H1 (cell line): ENCODE data around the gene IL24. TPM values are rescaled to one million over a fixed set of nuclear protein-coding genes. Genes with fewer than 3 reads are reported as not detected.

Source experiments
- CTCF ChIA-PET: fragments of 300-600 bp; sonication (Branson Sonifier 250); formaldehyde crosslinking; loops from one replicate; lab custom pipeline; 2021; ENCODE audit not compliant: partially characterized antibody; lab: Charles Lee
- POLR2A ChIA-PET: fragments of 300-600 bp; sonication (Branson Sonifier 250); formaldehyde crosslinking; loops from one replicate; lab custom pipeline; 2021; ENCODE audit warnings: inconsistent platforms; ENCODE audit not compliant: partially characterized antibody; lab: Charles Lee
- DNase-seq, 2 experiments: peaks; one replicate each; pipeline versions ENCODE4 v3.0.0 to v3.0.0-alpha.2; 2010 to 2022; ENCODE audit warnings: low spot score in 2 of 2, low read depth in 1 of 2, mixed read lengths in 1 of 2
- FAIRE-seq: peaks from 2 replicates; lab custom pipeline; 2011; peaks lifted over from hg19 to GRCh38; lab: Jason Lieb, UNC
- H2AFZ ChIP-seq: 2 replicates; pipeline ENCODE4 v1.8.1; 2012; ENCODE audit warnings: low read length, inconsistent platforms
- H2AK5ac ChIP-seq: 2 replicates; pipeline ENCODE4 v1.6.1; 2013; ENCODE audit warnings: low read depth, low read length
- H2BK120ac ChIP-seq: replicated peaks from 2 replicates; pipeline ENCODE3; 2013; ENCODE audit warnings: low read depth, low read length, inconsistent platforms
- H2BK12ac ChIP-seq: 2 replicates; pipeline ENCODE4 v1.6.1; 2013; ENCODE audit warnings: low read depth, low read length
- H2BK15ac ChIP-seq: 2 replicates; pipeline ENCODE4 v1.6.1; 2013; ENCODE audit warnings: low read length
- H2BK20ac ChIP-seq: 2 replicates; pipeline ENCODE4 v1.6.1; 2013; ENCODE audit warnings: low read length
- H2BK5ac ChIP-seq: 2 replicates; pipeline ENCODE4 v1.6.1; 2013; ENCODE audit warnings: low read depth, low read length
- H3K14ac ChIP-seq: 2 replicates; pipeline ENCODE4 v1.6.1; 2013; ENCODE audit warnings: inconsistent platforms; ENCODE audit not compliant: insufficient read length
- H3K18ac ChIP-seq: 2 replicates; pipeline ENCODE4 v1.6.1; 2013; ENCODE audit warnings: low read length; ENCODE audit errors: extremely low read depth
- H3K23ac ChIP-seq: 2 replicates; pipeline ENCODE4 v1.6.1; 2013; ENCODE audit warnings: inconsistent platforms; ENCODE audit not compliant: insufficient read length
- H3K23me2 ChIP-seq: 2 replicates; pipeline ENCODE4 v1.6.1; 2013; ENCODE audit warnings: low read depth, low read length
- H3K27ac ChIP-seq: 2 replicates; pipeline ENCODE4 v1.6.1; 2011; ENCODE audit warnings: low read depth, low read length, inconsistent platforms
- H3K27me3 ChIP-seq, 4 experiments: replicated peaks in 1 of 4; 1 replicate in 1 of 4; 2 replicates in 3 of 4; pipeline versions ENCODE4 v1.6.1 to v1.8.1; 2011 to 2013; ENCODE audit warnings: low read length in 3 of 4, mild to moderate bottlenecking in 3 of 4, inconsistent platforms in 2 of 4, mixed read lengths in 2 of 4, moderate library complexity in 1 of 4; ENCODE audit not compliant: control insufficient read depth in 3 of 4, insufficient read depth in 3 of 4; ENCODE audit errors: extremely low read depth in 1 of 4
- H3K36me3 ChIP-seq, 4 experiments: 2 replicates each; pipeline versions ENCODE4 v1.6.1 to v1.8.1; 2011 to 2013; ENCODE audit warnings: mild to moderate bottlenecking in 4 of 4, low read length in 3 of 4, moderate library complexity in 2 of 4, control low read depth in 1 of 4, inconsistent platforms in 1 of 4; ENCODE audit not compliant: insufficient read depth in 4 of 4, control insufficient read depth in 2 of 4
- H3K4ac ChIP-seq: replicated peaks from 2 replicates; pipeline ENCODE3; 2013; ENCODE audit warnings: low read length, low read depth, mixed read lengths, inconsistent platforms; ENCODE audit not compliant: insufficient read length
- H3K4me1 ChIP-seq, 4 experiments: replicated peaks in 1 of 4; 1 replicate in 1 of 4; 2 replicates in 3 of 4; pipeline versions ENCODE4 v1.6.1 to v1.8.1; 2011 to 2013; ENCODE audit warnings: low read length in 3 of 4, inconsistent platforms in 2 of 4, mixed read lengths in 1 of 4; ENCODE audit not compliant: insufficient read depth in 4 of 4, control insufficient read depth in 3 of 4
- H3K4me2 ChIP-seq, 2 experiments: 2 replicates each; pipeline versions ENCODE4 v1.6.1 to v1.8.1; 2011 to 2013; ENCODE audit warnings: low read depth in 2 of 2, low read length in 2 of 2, control low read depth in 1 of 2, inconsistent platforms in 1 of 2, mild to moderate bottlenecking in 1 of 2; ENCODE audit not compliant: insufficient read depth in 1 of 2
- H3K4me3 ChIP-seq, 4 experiments: fragments of 200-600, 300-600 bp in 1 of 4; sonication (generic), shearing (Covaris generic), sonication (Bioruptor Twin) in 1 of 4; 2 replicates each; pipeline versions ENCODE4 v1.5.1 to v1.8.1; 2011 to 2016; ENCODE audit warnings: low read length in 4 of 4, low read depth in 3 of 4, control low read depth in 2 of 4, inconsistent platforms in 2 of 4, mild to moderate bottlenecking in 2 of 4, mixed read lengths in 1 of 4, moderate library complexity in 1 of 4; ENCODE audit not compliant: insufficient read depth in 2 of 4; ENCODE audit errors: extremely low read depth in 1 of 4
- H3K56ac ChIP-seq: replicated peaks from 2 replicates; pipeline ENCODE3; 2013; ENCODE audit warnings: low read depth, mild to moderate bottlenecking, mixed read lengths, low read length, inconsistent platforms; ENCODE audit not compliant: insufficient read length
- H3K79me1 ChIP-seq: 2 replicates; pipeline ENCODE4 v1.6.1; 2013; ENCODE audit warnings: low read depth, low read length, control low read depth
- H3K79me2 ChIP-seq, 2 experiments: 2 replicates each; pipeline versions ENCODE4 v1.6.1 to v1.8.1; 2012 to 2013; ENCODE audit warnings: low read length in 2 of 2, mild to moderate bottlenecking in 2 of 2, inconsistent platforms in 1 of 2; ENCODE audit not compliant: insufficient read depth in 2 of 2, control insufficient read depth in 1 of 2
- H3K9ac ChIP-seq, 4 experiments: replicated peaks in 1 of 4; 1 replicate in 1 of 4; 2 replicates in 3 of 4; pipeline versions ENCODE4 v1.6.1 to v1.8.1; 2011 to 2013; ENCODE audit warnings: low read depth in 3 of 4, low read length in 3 of 4, control low read depth in 2 of 4, mild to moderate bottlenecking in 2 of 4, moderate library complexity in 2 of 4, inconsistent platforms in 1 of 4; ENCODE audit errors: extremely low read depth in 1 of 4
- H3K9me3 ChIP-seq, 2 experiments: 2 replicates each; pipeline versions ENCODE4 v1.6.1 to v1.8.1; 2012 to 2013; ENCODE audit warnings: mild to moderate bottlenecking in 2 of 2, moderate library complexity in 2 of 2, control low read depth in 1 of 2, inconsistent platforms in 1 of 2, low read depth in 1 of 2, low read length in 1 of 2, mixed read lengths in 1 of 2; ENCODE audit not compliant: insufficient read depth in 2 of 2
- H4K20me1 ChIP-seq, 2 experiments: replicated peaks in 1 of 2; 2 replicates each; pipeline versions ENCODE3 to v1.8.1; 2011 to 2013; ENCODE audit warnings: inconsistent platforms in 2 of 2, low read length in 2 of 2, mild to moderate bottlenecking in 1 of 2; ENCODE audit not compliant: insufficient read depth in 2 of 2, control insufficient read depth in 1 of 2
- H4K5ac ChIP-seq: 2 replicates; pipeline ENCODE4 v1.6.1; 2013; ENCODE audit warnings: low read length, low read depth, mixed read lengths, inconsistent platforms; ENCODE audit not compliant: insufficient read length
- H4K8ac ChIP-seq: 2 replicates; pipeline ENCODE4 v1.8.0; 2013; ENCODE audit warnings: mild to moderate bottlenecking, moderate library complexity, low read length, inconsistent platforms; ENCODE audit not compliant: insufficient read depth; ENCODE audit errors: extremely low read depth
- H4K91ac ChIP-seq: replicated peaks from 2 replicates; pipeline ENCODE3; 2013; ENCODE audit warnings: low read length, mixed read lengths, inconsistent platforms; ENCODE audit not compliant: insufficient read length
- CBX5 ChIP-seq: fragments of 300-800, 300-1000 bp; sonication (generic); IDR thresholded peaks from 2 replicates; pipeline ENCODE4 v1.7.1; 2016; ENCODE audit warnings: antibody characterized with exemption, low read length, low read depth
- CHD2 ChIP-seq: IDR thresholded peaks from 2 replicates; pipeline ENCODE4 v1.6.1; 2012; ENCODE audit warnings: low read length, improper control_type of control experiment
- CTBP2 ChIP-seq: IDR thresholded peaks from 2 replicates; pipeline ENCODE4 v1.7.0; 2011; ENCODE audit warnings: borderline replicate concordance, mild to moderate bottlenecking, moderate library complexity, mixed read lengths, low read length; ENCODE audit not compliant: insufficient read depth, insufficient read length
- EP300 ChIP-seq, 2 experiments: IDR thresholded peaks; 1 replicate in 1 of 2; 2 replicates in 1 of 2; pipeline ENCODE4 v1.6.1; 2011 to 2012; ENCODE audit warnings: low read depth in 2 of 2, low read length in 2 of 2, mild to moderate bottlenecking in 2 of 2, borderline replicate concordance in 1 of 2, inconsistent platforms in 1 of 2, moderate library complexity in 1 of 2
- GABPA ChIP-seq: IDR thresholded peaks from 2 replicates; pipeline ENCODE4 v1.6.1; 2011; ENCODE audit warnings: mild to moderate bottlenecking, low read length, moderate library complexity, borderline replicate concordance; ENCODE audit not compliant: insufficient read depth
- HDAC6 ChIP-seq: IDR thresholded peaks from one replicate; pipeline ENCODE4 v1.7.1; 2012; ENCODE audit warnings: low read depth, mild to moderate bottlenecking, inconsistent platforms, low read length, moderate library complexity
- KDM5A ChIP-seq: fragments of 200-600 bp; IDR thresholded peaks from 2 replicates; pipeline ENCODE4 v1.7.1; 2012; ENCODE audit warnings: mild to moderate bottlenecking, low read length, inconsistent platforms, mixed read lengths
- NRF1 ChIP-seq: IDR thresholded peaks from 2 replicates; pipeline ENCODE4 v1.6.1; 2011; ENCODE audit warnings: mild to moderate bottlenecking, low read depth, low read length, improper control_type of control experiment
- RXRA ChIP-seq: IDR thresholded peaks from 2 replicates; pipeline ENCODE4 v1.6.1; 2011; ENCODE audit warnings: low read depth, mild to moderate bottlenecking, low read length, moderate library complexity; ENCODE audit not compliant: insufficient read depth
- SAP30 ChIP-seq: fragments of 300-600 bp; sonication (generic); IDR thresholded peaks from 2 replicates; pipeline ENCODE4 v1.7.1; 2012; ENCODE audit warnings: low read length, moderate library complexity, mild to moderate bottlenecking, inconsistent platforms; ENCODE audit not compliant: insufficient read depth, insufficient replicate concordance
- SIRT6 ChIP-seq: IDR thresholded peaks from one replicate; pipeline ENCODE4 v1.7.1; 2012; ENCODE audit warnings: low read length, inconsistent platforms
- SRF ChIP-seq: IDR thresholded peaks from 2 replicates; pipeline ENCODE4 v1.6.1; 2011; ENCODE audit warnings: mild to moderate bottlenecking, low read depth, low read length, moderate library complexity
- TBP ChIP-seq: IDR thresholded peaks from 2 replicates; pipeline ENCODE4 v1.6.1; 2011; ENCODE audit warnings: low read depth, low read length, improper control_type of control experiment
- TCF12 ChIP-seq: IDR thresholded peaks from 2 replicates; pipeline ENCODE4 v1.6.1; 2011; ENCODE audit warnings: low read depth, mild to moderate bottlenecking, low read length
- YY1 ChIP-seq: IDR thresholded peaks from 2 replicates; pipeline ENCODE4 v1.6.1; 2011; ENCODE audit warnings: low read depth, mild to moderate bottlenecking, low read length
- WGBS, 2 experiments: shearing (Covaris generic) in 1 of 2; methylation state at CpG; one replicate each; pipeline versions ENCODE4 v1.1.6 to v1.1.7; 2013 to 2015; ENCODE audit warnings: low lambda C conversion rate in 2 of 2, mixed read lengths in 2 of 2, inconsistent platforms in 1 of 2, low coverage in 1 of 2, missing lambda C conversion rate in 1 of 2; ENCODE audit not compliant: insufficient replicate concordance in 2 of 2, insufficient coverage in 1 of 2, insufficient read length in 1 of 2; ENCODE audit errors: extremely low coverage in 1 of 2, missing lambda C conversion rate in 1 of 2; 5-methylcytosine and 5-hydroxymethylcytosine counted together
- polyA plus RNA-seq, 7 experiments: library from polyadenylated mRNA; depleted of rRNA in 3 of 7; stranded (reverse) in 5 of 7; unstranded in 2 of 7; fragments of >200 nt in 5 of 7; fragments of 200-250 nt in 2 of 7; gene quantifications; 1 replicate in 5 of 7; 2 replicates in 1 of 7; 4 replicates in 1 of 7; pipeline versions ENCODE4 v1.2.1 to v1.2.3, GENCODE V29; 2011 to 2013; ENCODE audit warnings: missing spikeins in 2 of 7, mixed read lengths in 2 of 7
- total RNA-seq: library from RNA; stranded (reverse); fragmentation: NEBNext Ultra II Directional; extraction: Animal tissue kit (Norgen Biotek cat#: 25700); gene quantifications from 2 replicates; pipeline ENCODE4 v1.2.1, GENCODE V29; 2021

The IL24 gene
- total and polyA plus RNA-seq, 2 of the 8 experiments (the other 6 are each of a cell fraction or from before 2014, with no cell fraction given), result not detected

DNA sequence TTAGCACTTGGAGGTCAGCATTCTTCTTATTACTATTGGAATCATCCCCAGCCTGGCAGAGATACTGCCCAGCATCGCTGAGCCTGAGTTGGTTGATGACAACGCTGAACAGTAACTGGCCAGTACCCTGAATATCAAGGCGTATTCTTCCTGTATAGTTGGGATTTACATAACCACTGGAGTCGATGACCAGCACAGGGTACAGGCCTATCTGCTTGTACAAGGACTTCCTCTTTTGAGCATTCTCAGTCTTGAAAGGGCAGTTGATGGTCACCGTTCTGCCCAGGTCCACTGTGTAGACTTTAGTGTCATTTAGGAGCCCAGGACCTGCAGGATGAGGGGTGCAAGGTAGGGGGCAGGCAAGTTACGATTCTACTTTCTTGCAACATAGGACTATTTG lies 40.2 kb downstream of the IL24 start:
- no peak overlapping the region for H2BK5ac ChIP-seq
- H4K8ac ChIP-seq, result no peak overlapping the region
- CTCF ChIA-PET, result interaction anchor here (0.7 to 13.8 kb wide), 11 partner anchors 9 to 138 kb away, joined by 3 to 226 read pairs (median 13); partner anchors contain the start of genes FCMR and PIGR
- TF ChIP-seq SRF, result no peak
- no peak for TF ChIP-seq EP300 (IDR thresholded peaks at IDR 0.05; ENCODE audit: borderline replicate concordance in 1 of 2, low read depth in 2 of 2, low read length in 2 of 2)
- TF ChIP-seq NRF1, result no peak
- TF ChIP-seq YY1, result no peak
- TF ChIP-seq TBP, result no peak
- TF ChIP-seq CTBP2, result no peak
- no peak for TF ChIP-seq GABPA
- TF ChIP-seq SAP30, result no peak
- no peak for TF ChIP-seq CBX5
- TF ChIP-seq CHD2, result no peak
- no peak for TF ChIP-seq RXRA
- TF ChIP-seq HDAC6, result no peak
- TF ChIP-seq SIRT6, result no peak
- TF ChIP-seq KDM5A, result no peak
- TF ChIP-seq TCF12, result no peak

More for the DNA sequence above, 40.2 kb downstream of the IL24 start:
- Histone ChIP-seq H3K23ac (no peak overlapping the region), H3K27ac (no peak overlapping the region), H2BK15ac (no peak overlapping the region), H3K79me2 (no peaks in the 10 kb centered on the region), H3K4me2 (no peak overlapping the region), H4K5ac (no peak overlapping the region), H2BK12ac (no peak overlapping the region), H2AFZ (no peak overlapping the region), H2BK20ac (no peak overlapping the region), H4K20me1 (no peaks in the 10 kb centered on the region), H3K79me1 (no peaks in the 10 kb centered on the region), H2BK120ac (no peak overlapping the region), H3K4ac (no peak overlapping the region), H3K18ac (no peak overlapping the region), H3K9ac (no peak overlapping the region), H3K56ac (no peak overlapping the region), H2AK5ac (no peak overlapping the region), H3K14ac (no peak overlapping the region), H4K91ac (no peak overlapping the region), H3K4me3 (no peak overlapping the region), H3K9me3 (no peaks in the 10 kb centered on the region), H3K36me3 (no peaks in the 10 kb centered on the region), H3K27me3 (no peaks in the 10 kb centered on the region), H3K4me1 (no peaks in the 10 kb centered on the region), H3K23me2 (no peaks in the 10 kb centered on the region)
- POLR2A ChIA-PET, result no interaction called here
- DNase-seq (no peak), FAIRE-seq (no peak)
- WGBS, 2 experiments, result 96% methylated on average over 6 of the region's 6 CpGs; no CpG with 5 or more reads in 1 of the 2 experiments
